C4-2B (cell line): ENCODE results near the gene COMT.

Experiments used
- CTCF ChIP-seq: fragments of 450-650 bp; conservative IDR thresholded peaks from 2 replicates; pipeline ENCODE4 v1.5.1; 2017; ENCODE audit warnings: mild to moderate bottlenecking
- ZFX ChIP-seq: fragments of 450-650 bp; IDR thresholded peaks from 2 replicates; pipeline ENCODE4 v1.6.1; 2017

- no peak for TF ChIP-seq CTCF
- TF ChIP-seq ZFX = no peak
These were observed 11.7 kb upstream of the COMT start for GRCh38 chr22:19929586-19930550.
